ENCODE results near the gene STIM2. TPM values are rescaled to one million over a fixed set of nuclear protein-coding genes. Genes with fewer than 3 reads are reported as not detected.

The STIM2 gene
- total RNA-seq, 1 experiment from 2014 or later: 30.2 TPM

DNA sequence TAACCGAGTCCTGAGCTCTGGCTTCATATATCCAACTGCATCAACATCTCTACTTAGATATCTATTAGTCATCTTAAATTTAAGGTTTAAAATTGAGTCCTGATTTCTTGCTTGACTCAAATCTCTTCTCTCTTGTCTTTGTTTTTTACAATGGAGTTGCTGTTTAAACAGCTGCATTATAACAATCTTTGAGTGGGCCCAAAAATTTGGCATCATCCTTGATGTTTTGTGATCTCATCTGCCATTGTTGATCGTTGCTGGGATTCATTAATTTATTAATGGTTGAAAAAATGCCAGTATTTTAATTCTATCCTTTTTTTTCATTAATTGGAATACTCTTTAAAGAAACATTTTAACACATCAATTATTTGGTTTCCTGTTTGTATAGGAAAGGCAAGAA is 82.2 kb downstream of the STIM2 start:
- no TSS peak for BruUV-seq (replicated peaks)
- Histone ChIP-seq H3F3A (ENCODE audit: insufficient read depth, low read depth) (no peaks in the 10 kb centered on the region), H3K27ac (no peak overlapping the region), H3K27me3 (ENCODE audit: insufficient read depth, low read depth) (no peaks in the 10 kb centered on the region), H3K4me3 (no peak overlapping the region), H3K9me2 (ENCODE audit: insufficient read depth) (no peaks in the 10 kb centered on the region), H3K36me3 (ENCODE audit: low read depth) (no peaks in the 10 kb centered on the region), H3K4me1 (replicated peaks; ENCODE audit: insufficient read depth) (no peaks in the 10 kb centered on the region), H4K20me1 (ENCODE audit: insufficient read depth) (no peaks in the 10 kb centered on the region), H3K4me2 (no peak overlapping the region), H3K79me2 (ENCODE audit: low read depth) (no peaks in the 10 kb centered on the region), H3K9me3 (ENCODE audit: insufficient read depth, low read depth) (no peaks in the 10 kb centered on the region), H2AFZ (no peak overlapping the region)
- DNase-seq: no peak
- ChIA-PET POLR2A (ENCODE audit: unreplicated experiment) (no interaction called here), CTCF (no interaction called here)
- TF ChIP-seq, protein P1, sequence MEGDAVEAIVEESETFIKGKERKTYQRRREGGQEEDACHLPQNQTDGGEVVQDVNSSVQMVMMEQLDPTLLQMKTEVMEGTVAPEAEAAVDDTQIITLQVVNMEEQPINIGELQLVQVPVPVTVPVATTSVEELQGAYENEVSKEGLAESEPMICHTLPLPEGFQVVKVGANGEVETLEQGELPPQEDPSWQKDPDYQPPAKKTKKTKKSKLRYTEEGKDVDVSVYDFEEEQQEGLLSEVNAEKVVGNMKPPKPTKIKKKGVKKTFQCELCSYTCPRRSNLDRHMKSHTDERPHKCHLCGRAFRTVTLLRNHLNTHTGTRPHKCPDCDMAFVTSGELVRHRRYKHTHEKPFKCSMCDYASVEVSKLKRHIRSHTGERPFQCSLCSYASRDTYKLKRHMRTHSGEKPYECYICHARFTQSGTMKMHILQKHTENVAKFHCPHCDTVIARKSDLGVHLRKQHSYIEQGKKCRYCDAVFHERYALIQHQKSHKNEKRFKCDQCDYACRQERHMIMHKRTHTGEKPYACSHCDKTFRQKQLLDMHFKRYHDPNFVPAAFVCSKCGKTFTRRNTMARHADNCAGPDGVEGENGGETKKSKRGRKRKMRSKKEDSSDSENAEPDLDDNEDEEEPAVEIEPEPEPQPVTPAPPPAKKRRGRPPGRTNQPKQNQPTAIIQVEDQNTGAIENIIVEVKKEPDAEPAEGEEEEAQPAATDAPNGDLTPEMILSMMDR (conservative IDR thresholded peaks at IDR 0.05): no peak
- TF ChIP-seq EZH2 (IDR thresholded peaks at IDR 0.05; ENCODE audit: low read depth): no peak
- intact Hi-C loops (cut with micrococcal nuclease; ENCODE audit: unreplicated experiment): no loop called here

DNA sequence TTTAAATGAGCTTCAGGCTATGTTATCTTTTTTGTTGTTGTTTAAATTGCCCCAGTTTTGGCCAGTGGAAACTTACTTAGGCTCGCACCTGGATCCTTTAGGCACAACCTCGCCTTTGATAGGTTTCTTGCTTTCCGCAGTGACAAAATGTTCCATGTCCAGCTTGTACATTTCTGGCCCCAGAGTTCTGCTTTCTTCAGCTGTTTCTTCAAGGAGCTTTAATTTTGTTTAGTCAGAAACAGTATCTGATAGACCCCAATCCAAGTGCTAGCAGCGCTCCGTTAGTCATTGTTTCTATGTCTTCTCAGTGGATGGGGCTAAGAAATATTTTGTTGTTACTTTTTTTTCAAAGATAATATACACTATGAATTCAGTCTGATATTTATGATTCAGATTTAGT is 82.8 kb downstream of the STIM2 start:
- no peaks in the 10 kb centered on the region for H3K27me3 ChIP-seq (ENCODE audit: insufficient read depth, low read depth)
- no peaks in the 10 kb centered on the region for H4K20me1 ChIP-seq (ENCODE audit: insufficient read depth)
- ChIA-PET CTCF (no interaction called here), POLR2A (ENCODE audit: unreplicated experiment) (no interaction called here)
- intact Hi-C loops (cut with micrococcal nuclease; ENCODE audit: unreplicated experiment): no loop called here
- H2AFZ ChIP-seq: no peak overlapping the region
- no peaks in the 10 kb centered on the region for H3K9me3 ChIP-seq (ENCODE audit: insufficient read depth, low read depth)
- DNase-seq: no peak
- no peak overlapping the region for H3K4me3 ChIP-seq
- no peak overlapping the region for H3K27ac ChIP-seq
- no peaks in the 10 kb centered on the region for H3K4me1 ChIP-seq (replicated peaks; ENCODE audit: insufficient read depth)
- no peaks in the 10 kb centered on the region for H3F3A ChIP-seq (ENCODE audit: insufficient read depth, low read depth)
- TF ChIP-seq EZH2 (IDR thresholded peaks at IDR 0.05; ENCODE audit: low read depth): no peak
- TF ChIP-seq, protein P1 (conservative IDR thresholded peaks at IDR 0.05): no peak
- no peaks in the 10 kb centered on the region for H3K9me2 ChIP-seq (ENCODE audit: insufficient read depth)
- H3K4me2 ChIP-seq: no peak overlapping the region
- no peaks in the 10 kb centered on the region for H3K36me3 ChIP-seq (ENCODE audit: low read depth)
- no peaks in the 10 kb centered on the region for H3K79me2 ChIP-seq (ENCODE audit: low read depth)
- no TSS peak for BruUV-seq (replicated peaks)

DNA sequence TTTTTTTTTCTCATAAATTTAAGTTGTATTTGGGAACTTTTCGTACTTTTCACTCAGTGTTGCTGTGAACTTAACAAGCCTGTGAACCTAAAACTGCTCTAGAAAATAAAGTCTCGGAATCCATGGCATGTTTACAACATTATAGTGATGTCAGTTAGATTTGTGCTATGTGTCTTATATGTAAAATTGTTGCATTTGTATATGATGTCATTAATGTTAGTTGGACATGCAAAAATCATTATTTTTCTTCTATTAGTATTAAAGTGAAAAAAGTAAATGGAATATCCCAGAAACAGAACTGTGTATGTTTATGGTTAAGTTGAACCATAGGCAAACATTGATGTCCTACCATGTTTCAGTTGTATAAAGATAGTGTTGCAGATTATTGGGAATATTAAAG is 85.2 kb downstream of the STIM2 start:
- H3K9me3 ChIP-seq (ENCODE audit: insufficient read depth, low read depth): no peaks in the 10 kb centered on the region
- H3K27me3 ChIP-seq (ENCODE audit: insufficient read depth, low read depth): no peaks in the 10 kb centered on the region
- H3K4me1 ChIP-seq (replicated peaks; ENCODE audit: insufficient read depth): no peaks in the 10 kb centered on the region
- CTCF ChIA-PET: no interaction called here
- no peak overlapping the region for H3K4me2 ChIP-seq
- H3K36me3 ChIP-seq (ENCODE audit: low read depth): no peaks in the 10 kb centered on the region
- intact Hi-C loops (cut with micrococcal nuclease; ENCODE audit: unreplicated experiment): no loop called here
- H4K20me1 ChIP-seq (ENCODE audit: insufficient read depth): no peaks in the 10 kb centered on the region
- H3K9me2 ChIP-seq (ENCODE audit: insufficient read depth): no peaks in the 10 kb centered on the region
- no peak overlapping the region for H3K4me3 ChIP-seq
- no peak for DNase-seq
- no peak overlapping the region for H3K27ac ChIP-seq
- TF ChIP-seq, protein P1 (conservative IDR thresholded peaks at IDR 0.05): no peak
- no peak for TF ChIP-seq EZH2 (IDR thresholded peaks at IDR 0.05; ENCODE audit: low read depth)
- no peak overlapping the region for H2AFZ ChIP-seq
- POLR2A ChIA-PET (ENCODE audit: unreplicated experiment): no interaction called here
- BruUV-seq (replicated peaks): no TSS peak
- no peaks in the 10 kb centered on the region for H3K79me2 ChIP-seq (ENCODE audit: low read depth)
- no peaks in the 10 kb centered on the region for H3F3A ChIP-seq (ENCODE audit: insufficient read depth, low read depth)

Measured in PC-9 (cell line).